HG03565 (cell line): ENCODE results near the gene ERFE.
A peak's percentile ranks its signal among the peaks of the same experiment; 100 is the strongest.

Experiments used
- ATAC-seq: cut with Tn5 transposase; IDR thresholded peaks from one replicate; pipeline ENCODE4 v1.9.1; 2021; ENCODE audit warnings: mild to moderate bottlenecking, moderate library complexity; ENCODE audit not compliant: unreplicated experiment

Gene ERFE

DNA sequence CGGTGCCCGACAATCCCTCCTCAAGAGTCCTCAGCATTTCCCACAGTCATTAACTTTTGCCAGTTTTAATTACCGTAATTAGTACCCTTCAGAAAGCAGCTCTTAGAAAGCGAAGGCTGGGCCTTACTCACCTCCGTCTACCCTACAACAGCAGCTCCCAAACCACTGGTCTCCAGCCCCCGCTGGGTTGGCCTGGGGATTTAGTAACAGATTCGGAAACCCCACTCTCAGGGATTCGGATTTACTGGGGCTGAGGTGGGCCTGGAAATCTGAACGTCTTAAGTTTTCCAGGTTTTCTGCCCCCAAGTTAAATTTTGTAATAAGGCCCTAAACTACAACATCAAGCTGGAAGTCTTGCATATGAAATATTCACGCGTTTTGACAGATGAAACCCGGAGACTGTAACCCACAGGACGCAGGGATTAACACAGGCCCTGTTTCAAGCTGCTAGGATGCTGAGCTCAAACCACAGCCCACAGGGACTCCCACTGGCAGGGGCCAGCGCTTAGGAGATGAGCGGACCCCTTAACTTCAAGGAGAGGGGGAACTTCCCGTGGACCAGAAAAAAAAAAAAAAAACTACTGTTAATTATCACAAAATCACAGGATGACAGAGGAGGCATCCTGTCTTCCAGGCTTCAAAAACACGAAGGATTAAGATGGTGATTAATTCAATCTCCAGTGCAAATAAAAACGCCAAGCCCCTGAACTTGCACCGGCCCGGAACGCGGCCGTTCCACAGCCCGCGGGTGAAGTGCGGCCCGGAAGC is 43.7 kb downstream of the ERFE start:
- no peak for ATAC-seq

GRCh38 chr2:238203094-238203972 is 44.6 kb downstream of the ERFE start, which contains the start of gene ILKAP:
Gene ILKAP (minus strand): TSS chr2:238203695. CDS start chr2:238203553, 142 bp downstream.
- ATAC-seq: peak; percentile 84

DNA sequence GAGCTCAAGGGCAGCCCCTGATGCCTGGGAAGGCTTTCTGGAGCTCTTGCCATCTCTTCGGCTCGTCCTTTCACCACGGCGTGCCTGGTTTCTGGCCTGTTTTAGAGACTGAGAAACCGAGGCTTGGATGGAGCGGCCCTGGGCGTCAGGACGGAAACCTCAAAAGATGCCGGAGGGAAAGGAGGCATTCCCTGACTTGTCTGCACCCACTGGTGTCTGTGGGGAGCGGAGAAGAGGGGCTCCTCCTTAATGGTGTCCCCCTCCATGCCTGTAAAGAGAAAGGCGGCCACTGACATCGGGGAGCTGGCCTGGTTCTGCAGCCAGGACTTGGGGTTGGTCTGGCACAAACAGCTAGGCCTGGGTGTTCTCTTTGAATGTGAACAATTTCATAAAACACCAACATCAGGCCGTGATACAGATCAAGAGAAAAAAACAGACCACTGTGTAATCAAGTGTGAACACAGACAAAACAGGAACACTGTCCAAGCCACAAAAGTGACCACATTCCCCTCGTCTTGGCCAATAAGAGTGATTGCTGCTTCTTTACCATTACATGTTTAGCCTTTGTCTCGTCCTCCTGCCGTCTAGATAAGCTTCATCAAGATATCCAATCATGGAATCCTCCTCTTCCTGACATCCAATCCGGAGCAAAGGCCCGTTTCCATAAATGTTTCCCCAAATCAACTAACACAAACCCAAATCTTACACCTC is 45.4 kb downstream of the ERFE start:
- no peak for ATAC-seq

GRCh38 chr2:238207006-238207405 is 48.2 kb downstream of the ERFE start:
- no peak for ATAC-seq

DNA sequence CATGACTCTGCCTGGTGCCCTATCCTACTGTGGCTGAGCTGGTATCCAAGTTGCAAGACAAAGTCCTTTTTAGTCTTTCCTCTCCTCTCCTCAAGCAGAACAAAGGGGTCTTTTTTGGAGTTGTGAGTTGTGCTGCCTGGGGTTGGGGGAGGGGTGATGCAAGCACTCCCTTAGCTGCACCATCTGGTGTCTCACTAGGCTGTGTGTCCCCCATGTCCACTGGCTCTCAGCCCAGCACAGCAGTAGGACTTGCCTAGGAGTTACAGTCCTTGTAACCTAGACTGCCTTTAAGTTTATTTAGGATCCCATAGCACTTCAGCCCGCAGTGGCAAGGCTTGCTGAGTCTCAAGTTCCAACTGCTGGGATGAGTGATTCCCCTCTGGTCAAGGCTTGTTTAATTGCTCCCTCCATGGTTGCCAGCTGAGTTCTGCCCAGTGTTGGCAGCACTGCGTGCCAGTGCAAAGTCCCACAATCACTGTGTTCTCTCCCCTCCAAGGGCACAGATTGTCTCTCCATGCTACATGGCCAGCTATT is 57.9 kb downstream of the ERFE start:
- no peak for ATAC-seq
